Left lung (tissue), 10 donors: ENCODE results near the gene CPE. TPM values are rescaled to one million over a fixed set of nuclear protein-coding genes. Genes with fewer than 3 reads are reported as not detected.

Experiments
- ATAC-seq: fragments of 200-7000 bp; cut with Tn5 transposase; one replicate; pipeline ENCODE4 v1.9.1; 2020; ENCODE audit warnings: moderate library complexity
- DNase-seq, 4 donors: peaks; one replicate each; pipeline ENCODE4 v3.0.0-alpha.2; 2013 to 2020
- H3K27ac ChIP-seq, 2 donors: fragments of 200-600 bp; sonication (generic) in 1 of 2; one replicate each; pipeline versions ENCODE4 v1.5.0 to v1.8.0; 2020 to 2021
- H3K27me3 ChIP-seq, 2 donors: fragments of 200-600 bp; sonication (generic) in 1 of 2; one replicate each; pipeline versions ENCODE4 v1.5.0 to v1.8.0; 2020 to 2021
- H3K36me3 ChIP-seq, 2 donors: fragments of 200-600 bp; sonication (generic) in 1 of 2; one replicate each; pipeline versions ENCODE4 v1.5.0 to v1.8.0; 2020 to 2021
- H3K4me1 ChIP-seq, 2 donors: fragments of 200-600 bp; one replicate each; pipeline ENCODE4 v1.8.0; 2021
- H3K4me3 ChIP-seq, 2 donors: fragments of 200-600 bp; sonication (generic) in 1 of 2; one replicate each; pipeline versions ENCODE4 v1.5.0 to v1.8.0; 2020 to 2021; ENCODE audit warnings: mild to moderate bottlenecking in 1 of 2
- H3K9me3 ChIP-seq, 2 donors: fragments of 200-600 bp; sonication (generic) in 1 of 2; one replicate each; pipeline versions ENCODE4 v1.5.0 to v1.8.0; 2020 to 2021
- CTCF ChIP-seq, 2 donors: fragments of 200-600 bp; sonication (generic) in 1 of 2; IDR thresholded peaks; one replicate each; pipeline versions ENCODE4 v1.5.0 to v1.8.0; 2021; ENCODE audit warnings: antibody characterized with exemption in 2 of 2
- intact Hi-C, 2 donors: fragments of 100-400 bp; cut with DNase I; formaldehyde crosslinking; loops; one replicate each; pipeline versions ENCODE4 v1.11.2 to v1.14.2; 2022
- polyA plus RNA-seq, 6 donors: library from polyadenylated mRNA; unstranded; fragments of 120-200 nt; gene quantifications; one replicate each; pipeline ENCODE4 v1.2.1, GENCODE V29; 2013; ENCODE audit not compliant: insufficient read length in 6 of 6
- total RNA-seq, 2 donors: library from RNA; stranded (reverse); fragmentation: NEBNext Ultra II Directional; extraction: Animal tissue kit (Norgen Biotek cat#: 25700); gene quantifications; one replicate each; pipeline ENCODE4 v1.2.1, GENCODE V29; 2021
- donor health status: DM: no; HTN: yes; CAD: no.
- donor health status: DM: no; HTN: no; CAD: no.

The CPE gene
- total and polyA plus RNA-seq, 8 donors, result 24.5 to 222 (median 161) TPM

- H3K4me3 ChIP-seq, result no peak overlapping the region
- H3K27me3 ChIP-seq, result no peaks in the 10 kb centered on the region
- no peak overlapping the region for H3K27ac ChIP-seq
- H3K36me3 ChIP-seq, result no peaks in the 10 kb centered on the region
- ATAC-seq (no peak), DNase-seq (peak in 2 of 4 donors; percentile 36 to 79)
- no peaks in the 10 kb centered on the region for H3K9me3 ChIP-seq
- H3K4me1 ChIP-seq, result peaks cover 0 to 23% of the 10 kb centered on the region in 2 donors
- intact Hi-C loops, result no loop called here
- TF ChIP-seq CTCF (IDR thresholded peaks at IDR 0.05), result no peak
Observed at GRCh38 chr4:165355900-165356300, 22.9 kb upstream of the CPE start.

- no peak for DNase-seq
- Histone ChIP-seq H3K27me3 (peaks cover 0 to 5% of the 10 kb centered on the region in 2 donors), H3K36me3 (no peaks in the 10 kb centered on the region), H3K4me1 (peaks cover 0 to 23% of the 10 kb centered on the region in 2 donors), H3K27ac (no peak overlapping the region), H3K9me3 (no peaks in the 10 kb centered on the region), H3K4me3 (no peak overlapping the region)
- intact Hi-C loops, result no loop called here
- no peak for TF ChIP-seq CTCF (IDR thresholded peaks at IDR 0.05)
- peak; percentile 76 for ATAC-seq
Observed at GRCh38 chr4:165359506-165359905, 19.3 kb upstream of the CPE start.

GRCh38 chr4:165360041-165360695 lies 18.6 kb upstream of the CPE start:
- Histone ChIP-seq H3K36me3 (no peaks in the 10 kb centered on the region), H3K9me3 (no peaks in the 10 kb centered on the region), H3K27ac (no peak overlapping the region), H3K4me1 (peaks cover 0 to 23% of the 10 kb centered on the region in 2 donors), H3K27me3 (peaks cover 0 to 5% of the 10 kb centered on the region in 2 donors), H3K4me3 (no peak overlapping the region)
- DNase-seq, result no peak
- intact Hi-C loops, result no loop called here
- peak; percentile 54 for ATAC-seq
- TF ChIP-seq CTCF (IDR thresholded peaks at IDR 0.05), result no peak

- H3K4me3 ChIP-seq, result no peak overlapping the region
- no peaks in the 10 kb centered on the region for H3K36me3 ChIP-seq
- ATAC-seq (no peak), DNase-seq (no peak)
- peaks cover 0 to 21% of the 10 kb centered on the region in 2 donors for H3K4me1 ChIP-seq
- no peaks in the 10 kb centered on the region for H3K9me3 ChIP-seq
- peaks cover 0 to 5% of the 10 kb centered on the region in 2 donors for H3K27me3 ChIP-seq
- TF ChIP-seq CTCF (IDR thresholded peaks at IDR 0.05), result no peak
- intact Hi-C loops, result no loop called here
- H3K27ac ChIP-seq, result no peak overlapping the region
Observed at GRCh38 chr4:165360985-165361670, 17.7 kb upstream of the CPE start.

GRCh38 chr4:165361810-165362209 lies 17.0 kb upstream of the CPE start:
- DNase-seq (no peak), ATAC-seq (no peak)
- intact Hi-C loops, result no loop called here
- Histone ChIP-seq H3K9me3 (no peaks in the 10 kb centered on the region), H3K27ac (no peak overlapping the region), H3K36me3 (no peaks in the 10 kb centered on the region), H3K4me3 (no peak overlapping the region), H3K27me3 (peaks cover 0 to 5% of the 10 kb centered on the region in 2 donors), H3K4me1 (peaks cover 0 to 19% of the 10 kb centered on the region in 2 donors)
- no peak for TF ChIP-seq CTCF (IDR thresholded peaks at IDR 0.05)
